ENCODE results near the gene ENOX2.

DNA sequence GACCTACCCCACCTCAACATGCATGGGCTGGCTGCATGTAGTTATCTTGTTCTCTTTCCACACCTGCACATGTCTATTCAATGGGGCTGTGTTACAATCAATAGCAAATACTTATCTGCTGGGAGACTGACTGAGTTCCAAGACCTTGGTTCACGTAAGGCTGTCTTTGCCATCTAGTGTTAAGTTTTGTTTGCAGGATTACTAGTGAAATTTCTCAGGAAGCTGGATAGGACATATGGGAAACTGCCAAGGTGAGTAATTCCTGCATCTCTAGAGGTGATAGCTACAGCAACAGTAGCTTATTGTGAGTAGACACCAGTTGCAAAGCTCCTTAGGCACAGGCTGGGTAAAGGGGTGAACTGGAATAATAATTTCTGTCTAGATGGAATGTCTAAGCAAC lies 177.5 kb downstream of the ENOX2 start:
- TF ChIP-seq, protein P1, sequence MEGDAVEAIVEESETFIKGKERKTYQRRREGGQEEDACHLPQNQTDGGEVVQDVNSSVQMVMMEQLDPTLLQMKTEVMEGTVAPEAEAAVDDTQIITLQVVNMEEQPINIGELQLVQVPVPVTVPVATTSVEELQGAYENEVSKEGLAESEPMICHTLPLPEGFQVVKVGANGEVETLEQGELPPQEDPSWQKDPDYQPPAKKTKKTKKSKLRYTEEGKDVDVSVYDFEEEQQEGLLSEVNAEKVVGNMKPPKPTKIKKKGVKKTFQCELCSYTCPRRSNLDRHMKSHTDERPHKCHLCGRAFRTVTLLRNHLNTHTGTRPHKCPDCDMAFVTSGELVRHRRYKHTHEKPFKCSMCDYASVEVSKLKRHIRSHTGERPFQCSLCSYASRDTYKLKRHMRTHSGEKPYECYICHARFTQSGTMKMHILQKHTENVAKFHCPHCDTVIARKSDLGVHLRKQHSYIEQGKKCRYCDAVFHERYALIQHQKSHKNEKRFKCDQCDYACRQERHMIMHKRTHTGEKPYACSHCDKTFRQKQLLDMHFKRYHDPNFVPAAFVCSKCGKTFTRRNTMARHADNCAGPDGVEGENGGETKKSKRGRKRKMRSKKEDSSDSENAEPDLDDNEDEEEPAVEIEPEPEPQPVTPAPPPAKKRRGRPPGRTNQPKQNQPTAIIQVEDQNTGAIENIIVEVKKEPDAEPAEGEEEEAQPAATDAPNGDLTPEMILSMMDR (conservative IDR thresholded peaks at IDR 0.05 in 1 of 2, IDR thresholded peaks at IDR 0.05 in 1 of 2; ENCODE audit: low read depth in 1 of 2, low read length in 2 of 2), result no peak
- no peak for TF ChIP-seq EZH2 (IDR thresholded peaks at IDR 0.05; ENCODE audit: low read length, missing control alignments)

All from fibroblast of lung (primary cell).